GM12892 (cell line): ENCODE results near the gene HDHD5.

Experiments
- POLR2A ChIP-seq: IDR thresholded peaks from 2 replicates; pipeline ENCODE4 v1.6.1; 2011; ENCODE audit warnings: low read depth, low read length, control low read depth
- POLR2AphosphoS5 ChIP-seq: IDR thresholded peaks from 2 replicates; pipeline ENCODE4 v1.6.1; 2011; ENCODE audit warnings: low read depth, low read length, control low read depth

GRCh38 chr22:17105143-17106129 is 53.6 kb downstream of the HDHD5 start:
- no peak for TF ChIP-seq POLR2A
- TF ChIP-seq POLR2AphosphoS5: no peak
